HTERT RPE-1 (cell line): Measurements from ENCODE around the gene ARHGEF17.
"Not testable (repeated sequence)": the region's sequence is repeated elsewhere in the genome, so short reads cannot be mapped to it uniquely, and the experiment has no call there.

Source experiments
- in situ Hi-C: fragments of 300-500 bp; cut with MboI; formaldehyde crosslinking; loops from 4 replicates; pipeline ENCODE4 v1.14.3; 2020; ENCODE audit warnings: low sequenced_read_pairs

ARHGEF17 gene

GRCh38 chr11:73273222-73273895 lies 34.7 kb upstream of the ARHGEF17 start:
- in situ Hi-C loops = no loop called here

GRCh38 chr11:73274191-73274590 lies 33.9 kb upstream of the ARHGEF17 start:
- in situ Hi-C loops = not testable (repeated sequence)

GRCh38 chr11:73274722-73275380 lies 33.2 kb upstream of the ARHGEF17 start:
- in situ Hi-C loops = no loop called here

- in situ Hi-C loops = no loop called here
Measured at GRCh38 chr11:73275381-73275750, 32.7 kb upstream of the ARHGEF17 start.

- in situ Hi-C loops = no loop called here
Measured at GRCh38 chr11:73277467-73277866, 30.6 kb upstream of the ARHGEF17 start.

GRCh38 chr11:73280626-73281025 lies 27.4 kb upstream of the ARHGEF17 start:
- in situ Hi-C loops = no loop called here

- in situ Hi-C loops = no loop called here
Measured at GRCh38 chr11:73281201-73281741, 26.8 kb upstream of the ARHGEF17 start.

GRCh38 chr11:73281796-73282660 lies 26.0 kb upstream of the ARHGEF17 start:
- in situ Hi-C loops = no loop called here

- in situ Hi-C loops = no loop called here
Measured at GRCh38 chr11:73283276-73284000, 24.6 kb upstream of the ARHGEF17 start.

GRCh38 chr11:73284106-73284505 lies 24.0 kb upstream of the ARHGEF17 start:
- in situ Hi-C loops = no loop called here

GRCh38 chr11:73285721-73286120 lies 22.4 kb upstream of the ARHGEF17 start:
- in situ Hi-C loops = no loop called here

- in situ Hi-C loops = no loop called here
Measured at GRCh38 chr11:73286240-73286810, 21.8 kb upstream of the ARHGEF17 start.

- in situ Hi-C loops = no loop called here
Measured at GRCh38 chr11:73287400-73288101, 20.5 kb upstream of the ARHGEF17 start.

- in situ Hi-C loops = no loop called here
Measured at GRCh38 chr11:73288192-73288872, 19.7 kb upstream of the ARHGEF17 start.

GRCh38 chr11:73288873-73289707 lies 19.0 kb upstream of the ARHGEF17 start:
- in situ Hi-C loops = no loop called here

- in situ Hi-C loops = no loop called here
Measured at GRCh38 chr11:73290536-73290935, 17.5 kb upstream of the ARHGEF17 start.

- in situ Hi-C loops = no loop called here
Measured at GRCh38 chr11:73291196-73291595, 16.9 kb upstream of the ARHGEF17 start.

- in situ Hi-C loops = no loop called here
Measured at GRCh38 chr11:73291781-73292524, 16.1 kb upstream of the ARHGEF17 start.
